ENCODE measurements around the gene UBAC1.

DNA sequence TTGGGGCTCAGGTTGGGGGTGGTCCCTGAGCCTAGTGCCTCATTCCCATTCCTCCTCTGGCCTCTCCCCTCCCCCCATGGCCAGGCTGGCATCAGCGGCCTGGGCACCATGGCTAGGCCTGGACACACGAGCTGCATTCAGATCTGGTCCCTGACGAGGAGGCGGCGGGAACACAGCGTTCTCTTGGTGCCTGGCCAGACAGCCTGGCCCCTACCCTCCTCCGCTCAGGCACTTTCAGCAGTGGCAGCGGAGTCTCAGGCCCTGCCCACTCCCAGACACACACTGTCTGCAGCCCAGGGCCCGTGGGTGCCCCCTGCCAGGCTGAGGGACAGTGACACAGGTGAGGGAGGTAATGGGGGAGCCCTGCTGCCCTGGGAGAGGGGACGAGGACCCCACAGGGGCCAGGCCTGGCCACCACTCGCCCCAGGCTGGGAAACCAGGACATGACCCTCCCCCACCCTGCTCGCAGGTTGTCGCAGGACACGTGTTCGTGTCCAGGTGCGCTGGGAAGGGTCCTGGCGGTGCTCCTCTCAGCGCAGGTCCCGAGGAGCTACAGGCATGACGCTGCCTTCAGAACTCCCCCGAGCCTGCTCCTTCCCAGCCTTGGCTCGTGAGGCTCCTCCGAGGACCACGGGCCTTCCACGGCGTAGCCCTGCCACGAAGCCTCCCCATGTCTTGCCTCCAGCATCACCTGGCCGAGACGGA lies 19.9 kb upstream of the UBAC1 start:
- TF ChIP-seq EZH2 (IDR thresholded peaks at IDR 0.05; ENCODE audit: borderline replicate concordance, low read length) = no peak
- TF ChIP-seq, protein P1, sequence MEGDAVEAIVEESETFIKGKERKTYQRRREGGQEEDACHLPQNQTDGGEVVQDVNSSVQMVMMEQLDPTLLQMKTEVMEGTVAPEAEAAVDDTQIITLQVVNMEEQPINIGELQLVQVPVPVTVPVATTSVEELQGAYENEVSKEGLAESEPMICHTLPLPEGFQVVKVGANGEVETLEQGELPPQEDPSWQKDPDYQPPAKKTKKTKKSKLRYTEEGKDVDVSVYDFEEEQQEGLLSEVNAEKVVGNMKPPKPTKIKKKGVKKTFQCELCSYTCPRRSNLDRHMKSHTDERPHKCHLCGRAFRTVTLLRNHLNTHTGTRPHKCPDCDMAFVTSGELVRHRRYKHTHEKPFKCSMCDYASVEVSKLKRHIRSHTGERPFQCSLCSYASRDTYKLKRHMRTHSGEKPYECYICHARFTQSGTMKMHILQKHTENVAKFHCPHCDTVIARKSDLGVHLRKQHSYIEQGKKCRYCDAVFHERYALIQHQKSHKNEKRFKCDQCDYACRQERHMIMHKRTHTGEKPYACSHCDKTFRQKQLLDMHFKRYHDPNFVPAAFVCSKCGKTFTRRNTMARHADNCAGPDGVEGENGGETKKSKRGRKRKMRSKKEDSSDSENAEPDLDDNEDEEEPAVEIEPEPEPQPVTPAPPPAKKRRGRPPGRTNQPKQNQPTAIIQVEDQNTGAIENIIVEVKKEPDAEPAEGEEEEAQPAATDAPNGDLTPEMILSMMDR (conservative IDR thresholded peaks at IDR 0.05 in 1 of 2, IDR thresholded peaks at IDR 0.05 in 1 of 2; ENCODE audit: extremely low read depth in 1 of 2, insufficient read depth in 1 of 2, low read depth in 1 of 2, low read length in 2 of 2) = no peak

All from mammary epithelial cell (primary cell).